Mesenchymal stem cell (in vitro differentiated cells and primary cell): ENCODE measurements around the gene SMDT1.

Experiments used
- DNase-seq: peaks from one replicate; pipeline ENCODE4 v3.0.0-alpha.2; 2013
- H2AFZ ChIP-seq: one replicate; pipeline ENCODE4 v1.6.1; 2013; ENCODE audit warnings: low read depth, mild to moderate bottlenecking, control low read depth, inconsistent platforms, low read length, moderate library complexity
- H2AK5ac ChIP-seq: 2 replicates; pipeline ENCODE4 v1.6.1; 2013; ENCODE audit warnings: low read length, moderate library complexity, mild to moderate bottlenecking, inconsistent platforms; ENCODE audit not compliant: severe bottlenecking
- H2BK120ac ChIP-seq: one replicate; pipeline ENCODE4 v1.6.1; 2013; ENCODE audit warnings: low read depth, mild to moderate bottlenecking, inconsistent platforms, low read length, moderate library complexity
- H2BK12ac ChIP-seq, 2 experiments: one replicate each; pipeline ENCODE4 v1.6.1; 2013; ENCODE audit warnings: inconsistent platforms in 2 of 2, low read length in 2 of 2, mild to moderate bottlenecking in 2 of 2, moderate library complexity in 2 of 2, control low read depth in 1 of 2
- H2BK15ac ChIP-seq: one replicate; pipeline ENCODE4 v1.6.1; 2013; ENCODE audit warnings: mild to moderate bottlenecking, low read depth, inconsistent platforms; ENCODE audit not compliant: poor library complexity, severe bottlenecking
- H2BK5ac ChIP-seq: 2 replicates; pipeline ENCODE4 v1.6.1; 2013; ENCODE audit warnings: low read depth, mild to moderate bottlenecking, low read length, control low read depth, inconsistent platforms; ENCODE audit not compliant: poor library complexity, severe bottlenecking
- H3K14ac ChIP-seq, 2 experiments: one replicate each; pipeline ENCODE4 v1.6.1; 2013; ENCODE audit warnings: inconsistent platforms in 2 of 2, low read length in 2 of 2, control low read depth in 1 of 2, mild to moderate bottlenecking in 1 of 2, moderate library complexity in 1 of 2
- H3K18ac ChIP-seq, 2 experiments: one replicate each; pipeline ENCODE4 v1.6.1; 2013; ENCODE audit warnings: inconsistent platforms in 2 of 2, low read length in 2 of 2, control low read depth in 1 of 2, low read depth in 1 of 2, mild to moderate bottlenecking in 1 of 2
- H3K23ac ChIP-seq, 2 experiments: one replicate each; pipeline ENCODE4 v1.6.1; 2013; ENCODE audit warnings: inconsistent platforms in 2 of 2, low read length in 2 of 2, mild to moderate bottlenecking in 2 of 2, moderate library complexity in 2 of 2, control low read depth in 1 of 2
- H3K27ac ChIP-seq: 2 replicates; pipeline ENCODE4 v1.5.1; 2013; ENCODE audit warnings: mild to moderate bottlenecking, moderate library complexity, low read length, control low read depth, inconsistent platforms; ENCODE audit not compliant: poor library complexity, severe bottlenecking
- H3K27me3 ChIP-seq, 2 experiments: 2 replicates each; pipeline versions ENCODE4 v1.6.1 to v1.7.0; 2013; ENCODE audit warnings: low read length in 2 of 2, mild to moderate bottlenecking in 2 of 2, moderate library complexity in 2 of 2, control low read depth in 1 of 2, inconsistent platforms in 1 of 2; ENCODE audit not compliant: control insufficient read depth in 1 of 2, insufficient read depth in 1 of 2
- H3K36me3 ChIP-seq, 2 experiments: 2 replicates each; pipeline versions ENCODE4 v1.6.1 to v1.7.0; 2013; ENCODE audit warnings: low read length in 2 of 2, control low read depth in 1 of 2, inconsistent platforms in 1 of 2, low read depth in 1 of 2, mild to moderate bottlenecking in 1 of 2; ENCODE audit not compliant: insufficient read depth in 2 of 2, control insufficient read depth in 1 of 2
- H3K4ac ChIP-seq, 2 experiments: one replicate each; pipeline ENCODE4 v1.6.1; 2013; ENCODE audit warnings: inconsistent platforms in 2 of 2, low read length in 2 of 2, mild to moderate bottlenecking in 2 of 2, moderate library complexity in 2 of 2, control low read depth in 1 of 2, low read depth in 1 of 2
- H3K4me1 ChIP-seq: 2 replicates; pipeline ENCODE4 v1.6.1; 2013; ENCODE audit warnings: low read depth, low read length, control low read depth; ENCODE audit not compliant: control insufficient read depth, insufficient read depth
- H3K4me2 ChIP-seq: 2 replicates; pipeline ENCODE4 v1.6.1; 2013; ENCODE audit warnings: low read length, mild to moderate bottlenecking, inconsistent platforms; ENCODE audit not compliant: poor library complexity, severe bottlenecking
- H3K4me3 ChIP-seq, 2 experiments: 2 replicates each; pipeline versions ENCODE4 v1.5.1 to v1.7.0; 2013; ENCODE audit warnings: low read length in 2 of 2, mild to moderate bottlenecking in 2 of 2, control low read depth in 1 of 2, low read depth in 1 of 2; ENCODE audit not compliant: insufficient read depth in 1 of 2
- H3K79me1 ChIP-seq: replicated peaks from 2 replicates; pipeline ENCODE4 v1.6.1; 2013; ENCODE audit warnings: mild to moderate bottlenecking, control low read depth, low read length, inconsistent platforms; ENCODE audit not compliant: poor library complexity, severe bottlenecking
- H3K9ac ChIP-seq: 2 replicates; pipeline ENCODE4 v1.7.0; 2013; ENCODE audit warnings: mild to moderate bottlenecking, low read length, moderate library complexity
- H3K9me3 ChIP-seq: 2 replicates; pipeline ENCODE4 v1.7.0; 2013; ENCODE audit warnings: mild to moderate bottlenecking, low read length; ENCODE audit not compliant: control insufficient read depth
- H4K8ac ChIP-seq: one replicate; pipeline ENCODE4 v1.6.1; 2013; ENCODE audit warnings: inconsistent platforms, mild to moderate bottlenecking, low read length, moderate library complexity
- H4K91ac ChIP-seq: one replicate; pipeline ENCODE4 v1.6.1; 2013; ENCODE audit warnings: mild to moderate bottlenecking, low read length, inconsistent platforms
- WGBS: methylation state at CpG from one replicate; pipeline ENCODE4 v1.1.7; 2013; ENCODE audit warnings: mixed read lengths; 5-methylcytosine and 5-hydroxymethylcytosine counted together

The SMDT1 gene

GRCh38 chr22:42065438-42066125 is 13.9 kb upstream of the SMDT1 start:
- Histone ChIP-seq H4K91ac (no peak overlapping the region), H3K18ac (no peak overlapping the region), H3K4me2 (no peak overlapping the region), H3K4ac (no peak overlapping the region), H4K8ac (no peak overlapping the region), H3K4me3 (no peak overlapping the region), H3K36me3 (peaks cover 49 to 55% of the 10 kb centered on the region in 2 experiments), H3K27ac (no peak overlapping the region), H3K9me3 (no peaks in the 10 kb centered on the region), H3K23ac (no peak overlapping the region), H2AFZ (no peak overlapping the region), H3K4me1 (peaks cover 6% of the 10 kb centered on the region), H2AK5ac (no peak overlapping the region), H3K27me3 (no peaks in the 10 kb centered on the region), H2BK15ac (no peak overlapping the region), H2BK120ac (no peak overlapping the region), H3K9ac (no peak overlapping the region), H3K14ac (no peak overlapping the region), H3K79me1 (peaks cover 6% of the 10 kb centered on the region), H2BK12ac (no peak overlapping the region), H2BK5ac (no peak overlapping the region)
- DNase-seq: no peak
- WGBS: 86% methylated on average over 13 of the region's 13 CpGs

- Histone ChIP-seq H2BK5ac (no peak overlapping the region), H2BK12ac (no peak overlapping the region), H3K27ac (no peak overlapping the region), H3K79me1 (peaks cover 6% of the 10 kb centered on the region), H3K18ac (no peak overlapping the region), H2AK5ac (no peak overlapping the region), H2BK15ac (no peak overlapping the region), H3K9ac (no peak overlapping the region), H4K8ac (no peak overlapping the region), H2BK120ac (no peak overlapping the region), H3K36me3 (peaks cover 42 to 48% of the 10 kb centered on the region in 2 experiments), H3K4me2 (no peak overlapping the region), H3K27me3 (no peaks in the 10 kb centered on the region), H3K14ac (no peak overlapping the region), H3K4me3 (no peak overlapping the region), H3K4ac (no peak overlapping the region), H4K91ac (no peak overlapping the region), H3K9me3 (no peaks in the 10 kb centered on the region), H2AFZ (no peak overlapping the region), H3K23ac (no peak overlapping the region), H3K4me1 (peaks cover 9% of the 10 kb centered on the region)
- DNase-seq: no peak
- WGBS: 94% methylated on average over 6 of the region's 7 CpGs
These were observed 13.3 kb upstream of the SMDT1 start for GRCh38 chr22:42066126-42066761.

GRCh38 chr22:42066937-42067336 is 12.6 kb upstream of the SMDT1 start:
- H3K4me3 ChIP-seq: no peak overlapping the region
- no peak overlapping the region for H3K9ac ChIP-seq
- no peak overlapping the region for H2BK15ac ChIP-seq
- peaks cover 9% of the 10 kb centered on the region for H3K4me1 ChIP-seq
- peaks cover 39 to 45% of the 10 kb centered on the region in 2 experiments for H3K36me3 ChIP-seq
- no peak overlapping the region for H3K4ac ChIP-seq
- peaks cover 6% of the 10 kb centered on the region for H3K79me1 ChIP-seq
- no peaks in the 10 kb centered on the region for H3K27me3 ChIP-seq
- no peak overlapping the region for H2AFZ ChIP-seq
- H3K14ac ChIP-seq: no peak overlapping the region
- H2BK120ac ChIP-seq: no peak overlapping the region
- no peak overlapping the region for H2AK5ac ChIP-seq
- H4K8ac ChIP-seq: no peak overlapping the region
- no peak overlapping the region for H3K27ac ChIP-seq
- H3K18ac ChIP-seq: no peak overlapping the region
- H3K4me2 ChIP-seq: no peak overlapping the region
- H2BK5ac ChIP-seq: no peak overlapping the region
- no peaks in the 10 kb centered on the region for H3K9me3 ChIP-seq
- H4K91ac ChIP-seq: no peak overlapping the region
- H2BK12ac ChIP-seq: no peak overlapping the region
- WGBS: 97% methylated on average over 10 of the region's 10 CpGs
- no peak overlapping the region for H3K23ac ChIP-seq
- no peak for DNase-seq

GRCh38 chr22:42067671-42068251 is 11.7 kb upstream of the SMDT1 start:
- 97% methylated on average over 14 of the region's 14 CpGs for WGBS
- Histone ChIP-seq H3K27me3 (no peaks in the 10 kb centered on the region), H3K4ac (no peak overlapping the region), H3K4me2 (no peak overlapping the region), H3K79me1 (peaks cover 6% of the 10 kb centered on the region), H3K9ac (no peak overlapping the region), H4K8ac (no peak overlapping the region), H3K9me3 (no peaks in the 10 kb centered on the region), H2BK5ac (no peak overlapping the region), H3K14ac (no peak overlapping the region), H2BK15ac (no peak overlapping the region), H2AK5ac (no peak overlapping the region), H4K91ac (no peak overlapping the region), H3K18ac (no peak overlapping the region), H2AFZ (no peak overlapping the region), H2BK120ac (no peak overlapping the region), H3K4me3 (no peak overlapping the region), H3K4me1 (peaks cover 9% of the 10 kb centered on the region), H3K23ac (no peak overlapping the region), H3K36me3 (peaks cover 32 to 39% of the 10 kb centered on the region in 2 experiments), H2BK12ac (no peak overlapping the region), H3K27ac (no peak overlapping the region)
- no peak for DNase-seq
